Activated CD8-positive, alpha-beta T cell treated with anti-CD3 and anti-CD28 coated beads for 36 hours (primary cell): ENCODE results near the gene COBLL1. TPM values are rescaled to one million over a fixed set of nuclear protein-coding genes. Genes with fewer than 3 reads are reported as not detected.

Experiments
- ATAC-seq: fragments of 200-7000 bp; cut with Tn5 transposase; one replicate; pipeline ENCODE4 v1.10.0; 2021; ENCODE audit warnings: mild to moderate bottlenecking, moderate library complexity
- CTCF ChIA-PET: fragments of 350-600 bp; sonication (Branson Sonifier 250); formaldehyde crosslinking; loops from one replicate; lab custom pipeline; 2021; ENCODE audit warnings: antibody characterized with exemption; lab: Charles Lee
- POLR2A ChIA-PET: fragments of 350-600 bp; sonication (Branson Sonifier 250); formaldehyde crosslinking; loops from one replicate; lab custom pipeline; 2021; ENCODE audit warnings: antibody characterized with exemption; lab: Charles Lee
- DNase-seq: peaks from one replicate; pipeline ENCODE4 v3.0.0-alpha.2; 2020
- H3K27ac Mint-ChIP-seq: one replicate; pipeline ENCODE4 v1.8.0; 2021; ENCODE audit warnings: mild to moderate bottlenecking, mixed read lengths
- H3K27me3 Mint-ChIP-seq: one replicate; pipeline ENCODE4 v1.8.0; 2021; ENCODE audit warnings: mixed read lengths
- H3K36me3 Mint-ChIP-seq: one replicate; pipeline ENCODE4 v1.8.0; 2021; ENCODE audit warnings: low read depth, mixed read lengths
- H3K4me1 Mint-ChIP-seq: one replicate; pipeline ENCODE4 v1.8.0; 2021; ENCODE audit warnings: low read depth, mixed read lengths
- H3K4me3 Mint-ChIP-seq: one replicate; pipeline ENCODE4 v1.8.0; 2021; ENCODE audit warnings: mild to moderate bottlenecking, moderate library complexity, mixed read lengths
- H3K9me3 Mint-ChIP-seq: one replicate; pipeline ENCODE4 v1.8.0; 2021; ENCODE audit warnings: mixed read lengths
- intact Hi-C: fragments of 100-400 bp; cut with micrococcal nuclease; formaldehyde crosslinking; loops from one replicate; pipeline ENCODE4 v1.10.0; 2022
- total RNA-seq, 2 experiments: library from RNA; stranded (reverse); gene quantifications; one replicate each; pipeline ENCODE4 v1.2.3, GENCODE V29; 2021
- TF ChIP-seq, protein P1 (sequence below): fragments of 200-600 bp; IDR thresholded peaks from one replicate; pipeline ENCODE4 v1.8.0; 2022; ENCODE audit warnings: antibody characterized with exemption, mild to moderate bottlenecking

Gene COBLL1
- total RNA-seq, 2 experiments from 2014 or later = 0.36 to 0.68 TPM

DNA sequence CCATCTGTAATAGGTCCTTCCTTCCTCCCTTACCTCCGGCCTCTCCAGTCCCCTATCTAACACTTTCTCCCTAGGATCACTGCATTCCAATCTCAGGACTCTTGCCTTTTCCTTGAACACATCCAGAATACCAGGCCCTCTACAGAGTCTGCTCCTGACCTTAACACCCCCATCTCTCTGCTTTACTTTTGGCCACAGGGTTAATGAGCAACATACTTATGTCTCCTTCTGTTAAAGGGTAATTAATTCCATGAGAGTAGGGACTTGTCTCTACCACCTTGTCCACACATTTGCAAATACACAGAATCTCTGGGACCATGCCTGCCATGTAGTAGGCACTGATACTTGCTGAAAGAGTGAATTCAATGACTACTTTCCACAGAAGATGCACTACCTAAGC is 94.9 kb downstream of the COBLL1 start:
- DNase-seq (no peak), ATAC-seq (no peak)
- Mint-ChIP-seq H3K9me3 (no peaks in the 10 kb centered on the region), H3K4me3 (no peak overlapping the region), H3K27me3 (no peaks in the 10 kb centered on the region), H3K27ac (no peak overlapping the region), H3K4me1 (no peaks in the 10 kb centered on the region), H3K36me3 (no peaks in the 10 kb centered on the region)
- POLR2A ChIA-PET = no interaction called here
- TF ChIP-seq, protein P1, sequence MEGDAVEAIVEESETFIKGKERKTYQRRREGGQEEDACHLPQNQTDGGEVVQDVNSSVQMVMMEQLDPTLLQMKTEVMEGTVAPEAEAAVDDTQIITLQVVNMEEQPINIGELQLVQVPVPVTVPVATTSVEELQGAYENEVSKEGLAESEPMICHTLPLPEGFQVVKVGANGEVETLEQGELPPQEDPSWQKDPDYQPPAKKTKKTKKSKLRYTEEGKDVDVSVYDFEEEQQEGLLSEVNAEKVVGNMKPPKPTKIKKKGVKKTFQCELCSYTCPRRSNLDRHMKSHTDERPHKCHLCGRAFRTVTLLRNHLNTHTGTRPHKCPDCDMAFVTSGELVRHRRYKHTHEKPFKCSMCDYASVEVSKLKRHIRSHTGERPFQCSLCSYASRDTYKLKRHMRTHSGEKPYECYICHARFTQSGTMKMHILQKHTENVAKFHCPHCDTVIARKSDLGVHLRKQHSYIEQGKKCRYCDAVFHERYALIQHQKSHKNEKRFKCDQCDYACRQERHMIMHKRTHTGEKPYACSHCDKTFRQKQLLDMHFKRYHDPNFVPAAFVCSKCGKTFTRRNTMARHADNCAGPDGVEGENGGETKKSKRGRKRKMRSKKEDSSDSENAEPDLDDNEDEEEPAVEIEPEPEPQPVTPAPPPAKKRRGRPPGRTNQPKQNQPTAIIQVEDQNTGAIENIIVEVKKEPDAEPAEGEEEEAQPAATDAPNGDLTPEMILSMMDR = no peak
- CTCF ChIA-PET = interaction anchor here (1.1 kb wide), 1 partner anchor 9 kb away, joined by 3 read pairs; no protein-coding TSS in a partner anchor
- intact Hi-C loops = no loop called here

DNA sequence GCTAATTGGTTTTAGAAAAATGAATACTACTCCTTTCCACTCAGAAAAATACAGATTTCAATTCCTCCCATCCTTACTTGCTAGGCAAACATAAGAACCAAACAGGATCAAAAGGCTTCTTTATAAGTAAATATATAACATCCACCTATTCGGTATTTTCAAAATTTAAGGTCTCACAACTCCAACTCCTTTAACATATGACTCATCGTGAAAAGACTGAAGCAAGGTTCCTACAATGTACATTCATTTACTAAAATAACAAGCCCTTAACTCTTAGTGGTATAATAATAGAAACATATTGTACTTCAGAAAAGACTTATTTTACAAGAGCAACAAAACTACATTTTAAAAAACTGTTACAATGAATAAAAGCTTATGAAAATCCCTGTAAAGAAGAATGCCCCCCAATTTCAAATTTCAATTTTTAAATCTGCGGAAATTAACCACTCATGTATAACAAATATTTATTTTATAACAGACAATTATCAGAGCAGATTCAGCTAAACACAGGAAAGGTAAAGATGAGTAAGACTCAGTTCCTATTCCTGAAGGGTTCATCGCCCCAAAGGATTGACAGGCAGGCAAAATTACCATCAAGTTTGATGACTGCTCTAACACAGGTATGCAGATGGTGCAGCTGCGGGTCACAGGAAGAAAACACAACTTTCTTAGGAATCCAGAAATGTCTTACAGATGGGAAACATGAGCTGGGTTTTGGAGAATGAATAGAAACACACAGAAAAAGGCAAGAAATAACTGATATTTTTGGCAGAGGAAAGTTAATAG is 96.4 kb downstream of the COBLL1 start:
- TF ChIP-seq, protein P1 = no peak
- Mint-ChIP-seq H3K9me3 (no peaks in the 10 kb centered on the region), H3K36me3 (no peaks in the 10 kb centered on the region), H3K27ac (no peak overlapping the region), H3K27me3 (no peaks in the 10 kb centered on the region), H3K4me1 (no peaks in the 10 kb centered on the region), H3K4me3 (no peak overlapping the region)
- CTCF ChIA-PET = interaction anchor here (0.6 kb wide), 1 partner anchor 10 kb away, joined by 3 read pairs; no protein-coding TSS in a partner anchor
- ATAC-seq = no peak
- intact Hi-C loops = no loop called here
- POLR2A ChIA-PET = no interaction called here
- DNase-seq = no peak

DNA sequence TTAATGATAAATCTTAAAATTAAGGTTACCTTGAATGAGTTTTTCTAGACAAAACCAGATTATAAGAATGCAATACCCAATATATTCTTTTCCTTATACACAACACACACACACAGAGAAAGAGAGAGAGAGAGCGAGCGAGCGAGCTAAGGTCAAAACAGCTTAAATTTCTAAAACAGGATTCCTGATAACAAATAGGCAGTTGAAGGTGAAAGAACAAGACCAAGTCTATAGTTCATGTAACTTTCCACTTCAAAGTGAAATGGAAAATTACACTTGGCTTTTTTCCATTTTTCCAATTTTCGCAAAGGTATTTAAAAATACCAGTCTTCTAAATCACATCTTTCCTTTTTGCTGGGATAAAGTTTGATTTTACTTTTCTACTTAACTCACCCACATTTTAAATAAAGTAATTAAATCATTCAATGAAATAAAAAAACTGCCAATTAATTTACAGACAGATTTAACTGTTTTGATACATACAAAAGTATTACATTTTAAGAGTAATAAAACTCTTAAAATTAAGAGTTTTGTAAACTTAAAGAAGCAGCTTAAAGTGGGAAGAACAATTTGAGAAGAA is 98.8 kb downstream of the COBLL1 start:
- TF ChIP-seq, protein P1 = no peak
- ATAC-seq = no peak
- ChIA-PET CTCF (no interaction called here), POLR2A (no interaction called here)
- no peaks in the 10 kb centered on the region for H3K36me3 Mint-ChIP-seq
- no peak overlapping the region for H3K27ac Mint-ChIP-seq
- peaks cover 1% of the 10 kb centered on the region for H3K27me3 Mint-ChIP-seq
- no peaks in the 10 kb centered on the region for H3K9me3 Mint-ChIP-seq
- DNase-seq = no peak
- intact Hi-C loops = no loop called here
- H3K4me3 Mint-ChIP-seq = no peak overlapping the region
- no peaks in the 10 kb centered on the region for H3K4me1 Mint-ChIP-seq

DNA sequence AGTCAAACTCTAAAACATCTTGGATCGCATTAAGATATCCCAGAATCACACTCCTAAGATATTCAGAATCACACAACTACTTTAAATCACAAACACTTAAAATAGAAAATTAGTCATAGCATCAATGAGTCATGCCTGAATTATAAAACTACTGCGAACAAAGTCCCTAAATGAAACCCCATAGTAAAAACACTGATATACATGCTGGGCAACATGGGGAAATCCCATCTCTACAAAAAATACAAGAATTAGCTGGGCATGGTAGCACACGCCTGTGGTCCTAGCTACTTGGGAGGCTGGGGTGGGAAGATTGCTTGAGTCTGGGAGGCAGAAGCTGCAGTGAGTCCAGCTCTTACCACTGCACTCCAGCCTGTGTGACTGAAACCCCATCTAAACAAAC is 101.7 kb downstream of the COBLL1 start:
- DNase-seq (no peak), ATAC-seq (peak; percentile 37)
- no peak overlapping the region for H3K4me3 Mint-ChIP-seq
- POLR2A ChIA-PET = no interaction called here
- no peaks in the 10 kb centered on the region for H3K9me3 Mint-ChIP-seq
- H3K4me1 Mint-ChIP-seq = no peaks in the 10 kb centered on the region
- no peak overlapping the region for H3K27ac Mint-ChIP-seq
- intact Hi-C loops = loop anchor here (5.0 to 10.0 kb wide), 2 partner anchors 175 to 252 kb away; no protein-coding TSS in a partner anchor
- TF ChIP-seq, protein P1 = no peak
- H3K36me3 Mint-ChIP-seq = no peaks in the 10 kb centered on the region
- H3K27me3 Mint-ChIP-seq = peaks cover 1% of the 10 kb centered on the region
- CTCF ChIA-PET = no interaction called here

DNA sequence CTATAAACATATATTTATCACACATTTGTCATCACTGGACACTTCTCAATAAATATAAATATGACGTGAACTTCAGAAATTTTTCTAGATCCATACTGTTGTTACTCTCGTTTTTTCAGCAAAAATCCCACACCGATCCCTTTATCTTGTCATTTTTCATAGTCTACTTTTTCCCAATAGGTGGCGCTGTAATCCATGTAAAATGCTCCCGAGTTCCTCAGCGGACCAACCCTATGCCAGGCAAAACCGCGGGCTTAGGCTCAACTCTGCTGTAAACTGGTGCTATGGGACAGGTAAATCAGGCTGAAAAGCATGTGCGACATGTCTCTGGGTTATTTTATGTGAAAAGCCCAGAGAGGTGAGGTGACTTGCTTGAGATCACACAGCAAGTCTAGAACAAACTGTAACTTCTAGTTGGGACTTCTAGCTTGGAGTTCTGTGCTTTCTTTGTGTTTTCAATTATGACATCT is 104.0 kb downstream of the COBLL1 start:
- Mint-ChIP-seq H3K4me1 (no peaks in the 10 kb centered on the region), H3K36me3 (no peaks in the 10 kb centered on the region), H3K4me3 (no peak overlapping the region), H3K27ac (no peak overlapping the region), H3K27me3 (peaks cover 1% of the 10 kb centered on the region), H3K9me3 (no peaks in the 10 kb centered on the region)
- ChIA-PET POLR2A (no interaction called here), CTCF (interaction anchor here (0.6 to 1.3 kb wide), 8 partner anchors 10 to 1818 kb away, joined by 3 to 7 read pairs (median 3); partner anchors contain the start of gene COBLL1)
- peak; percentile 66 for ATAC-seq
- DNase-seq = peak; percentile 20
- TF ChIP-seq, protein P1 = peak; percentile 66
- intact Hi-C loops = loop anchor here (5.0 to 10.0 kb wide), 2 partner anchors 177 to 255 kb away; no protein-coding TSS in a partner anchor
